Measurements from ENCODE around the gene TBC1D3.
"Not testable (repeated sequence)": the region's sequence is repeated elsewhere in the genome, so short reads cannot be mapped to it uniquely, and the experiment has no call there.

TBC1D3 gene

GRCh38 chr17:38192455-38192854, at the start of gene TBC1D3:
TSS of gene TBC1D3 (minus strand) at chr17:38192555. CDS start at chr17:38191029, 1,526 bp downstream.
- DNase-seq (ENCODE audit: low read depth) = not testable (repeated sequence)

- DNase-seq (ENCODE audit: low read depth) = not testable (repeated sequence)
Measured at GRCh38 chr17:38232790-38233189, 40.4 kb upstream of the TBC1D3 start.

GRCh38 chr17:38225844-38226495, 33.6 kb upstream of the TBC1D3 start:
- DNase-seq (ENCODE audit: low read depth) = not testable (repeated sequence)

- not testable (repeated sequence) for DNase-seq (ENCODE audit: low read depth)
Measured at GRCh38 chr17:38220867-38221266, 28.5 kb upstream of the TBC1D3 start.

GRCh38 chr17:38200271-38200670, 7.9 kb upstream of the TBC1D3 start:
- not testable (repeated sequence) for DNase-seq (ENCODE audit: low read depth)

- DNase-seq (ENCODE audit: low read depth) = not testable (repeated sequence)
Measured at GRCh38 chr17:38134860-38135259, 57.5 kb downstream of the TBC1D3 start.

Measured in CMK (cell line).